H1 (cell line): Measurements from ENCODE around the gene MAP3K14. TPM values are rescaled to one million over a fixed set of nuclear protein-coding genes. Genes with fewer than 3 reads are reported as not detected.

Experiments used
- CREB1 ChIP-seq: IDR thresholded peaks from 2 replicates; pipeline ENCODE4 v1.6.1; 2012; ENCODE audit warnings: inconsistent platforms
- HDAC6 ChIP-seq: IDR thresholded peaks from one replicate; pipeline ENCODE4 v1.7.1; 2012; ENCODE audit warnings: low read depth, mild to moderate bottlenecking, inconsistent platforms, low read length, moderate library complexity
- JUN ChIP-seq: IDR thresholded peaks from 2 replicates; pipeline ENCODE4 v1.6.1; 2011; ENCODE audit warnings: low read depth, mild to moderate bottlenecking, improper control_type of control experiment, low read length
- POU5F1 ChIP-seq: IDR thresholded peaks from 2 replicates; pipeline ENCODE4 v1.6.1; 2011; ENCODE audit warnings: low read depth, mild to moderate bottlenecking, low read length, moderate library complexity
- RBBP5 ChIP-seq: IDR thresholded peaks from 2 replicates; pipeline ENCODE4 v1.7.1; 2012; ENCODE audit warnings: low read depth, mild to moderate bottlenecking, inconsistent platforms, low read length, moderate library complexity, borderline replicate concordance
- SP4 ChIP-seq: IDR thresholded peaks from 2 replicates; pipeline ENCODE4 v1.6.1; 2012; ENCODE audit warnings: low read length, inconsistent platforms
- SUZ12 ChIP-seq: fragments of 200-600 bp; sonication (generic); IDR thresholded peaks from 2 replicates; pipeline ENCODE4 v1.6.1; 2012; ENCODE audit warnings: mild to moderate bottlenecking, inconsistent platforms, low read length, moderate library complexity, mixed read lengths
- TCF12 ChIP-seq: IDR thresholded peaks from 2 replicates; pipeline ENCODE4 v1.6.1; 2011; ENCODE audit warnings: low read depth, mild to moderate bottlenecking, low read length
- USF2 ChIP-seq: IDR thresholded peaks from 2 replicates; pipeline ENCODE4 v1.6.1; 2011; ENCODE audit warnings: low read length, improper control_type of control experiment
- polyA plus RNA-seq, 7 experiments: library from polyadenylated mRNA; depleted of rRNA in 3 of 7; stranded (reverse) in 5 of 7; unstranded in 2 of 7; fragments of >200 nt in 5 of 7; fragments of 200-250 nt in 2 of 7; gene quantifications; 1 replicate in 5 of 7; 2 replicates in 1 of 7; 4 replicates in 1 of 7; pipeline versions ENCODE4 v1.2.1 to v1.2.3, GENCODE V29; 2011 to 2013; ENCODE audit warnings: missing spikeins in 2 of 7, mixed read lengths in 2 of 7
- total RNA-seq: library from RNA; stranded (reverse); fragmentation: NEBNext Ultra II Directional; extraction: Animal tissue kit (Norgen Biotek cat#: 25700); gene quantifications from 2 replicates; pipeline ENCODE4 v1.2.1, GENCODE V29; 2021

Gene MAP3K14
- total and polyA plus RNA-seq, 2 of the 8 experiments (the other 6 are each of a cell fraction or from before 2014, with no cell fraction given) = 5.2 to 6.1 TPM

- TF ChIP-seq TCF12 (no peak), SUZ12 (no peak), SP4 (no peak), JUN (no peak), USF2 (no peak), HDAC6 (no peak), RBBP5 (no peak), POU5F1 (no peak), CREB1 (no peak)
Observed at GRCh38 chr17:45332989-45333701, 16.3 kb upstream of the MAP3K14 start (continued).
